Measurements from ENCODE around the gene KIF4A. TPM values are rescaled to one million over a fixed set of nuclear protein-coding genes. Genes with fewer than 3 reads are reported as not detected.

The KIF4A gene
- total RNA-seq, 1 donor, result 14.5 TPM

DNA sequence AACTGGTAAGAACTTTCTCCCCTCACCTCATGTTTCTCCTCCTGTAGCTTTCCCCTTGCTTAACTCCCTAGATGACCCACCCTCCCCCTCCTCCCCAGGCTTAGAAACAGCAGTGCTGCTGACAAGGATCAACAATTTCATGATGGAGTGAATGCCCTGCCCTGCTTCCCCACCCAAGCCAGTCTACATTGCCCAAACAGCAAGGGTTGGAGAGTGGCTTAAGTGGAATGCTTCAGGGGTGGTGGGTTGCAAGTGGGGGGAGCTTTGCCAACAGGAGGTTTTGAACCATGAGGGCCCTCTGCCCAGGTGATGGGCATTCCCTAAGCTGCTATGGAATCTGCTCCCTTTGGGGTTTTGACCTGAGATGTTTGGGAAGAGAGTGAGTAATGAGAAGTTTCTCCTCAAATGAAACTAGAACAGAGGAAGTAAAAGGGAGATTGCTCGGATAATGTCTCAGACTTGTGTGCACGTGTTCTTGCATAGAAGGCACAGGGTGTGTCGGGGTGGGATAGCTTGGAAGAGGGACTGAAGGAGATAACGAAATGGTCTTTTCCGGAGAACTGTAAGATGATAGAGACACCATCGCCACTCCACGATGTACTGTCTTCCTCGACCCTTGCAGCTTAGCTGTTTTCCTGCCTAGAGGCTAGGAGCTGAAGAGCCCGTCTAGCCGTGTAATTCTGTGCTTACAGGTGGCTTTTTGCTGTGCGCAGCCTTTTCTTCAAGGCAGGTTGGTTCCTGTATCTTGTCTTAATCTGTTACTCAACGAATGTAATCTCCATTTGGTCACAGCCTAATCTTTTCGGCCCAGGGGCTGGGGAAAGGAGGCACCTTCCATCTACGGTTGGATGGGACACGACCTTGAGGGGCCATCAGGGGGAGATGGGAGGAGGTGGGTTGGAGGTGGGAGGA lies 143.3 kb downstream of the KIF4A start:
- DNase-seq (ENCODE audit: low read depth), result no peak
- TF ChIP-seq, protein P1, sequence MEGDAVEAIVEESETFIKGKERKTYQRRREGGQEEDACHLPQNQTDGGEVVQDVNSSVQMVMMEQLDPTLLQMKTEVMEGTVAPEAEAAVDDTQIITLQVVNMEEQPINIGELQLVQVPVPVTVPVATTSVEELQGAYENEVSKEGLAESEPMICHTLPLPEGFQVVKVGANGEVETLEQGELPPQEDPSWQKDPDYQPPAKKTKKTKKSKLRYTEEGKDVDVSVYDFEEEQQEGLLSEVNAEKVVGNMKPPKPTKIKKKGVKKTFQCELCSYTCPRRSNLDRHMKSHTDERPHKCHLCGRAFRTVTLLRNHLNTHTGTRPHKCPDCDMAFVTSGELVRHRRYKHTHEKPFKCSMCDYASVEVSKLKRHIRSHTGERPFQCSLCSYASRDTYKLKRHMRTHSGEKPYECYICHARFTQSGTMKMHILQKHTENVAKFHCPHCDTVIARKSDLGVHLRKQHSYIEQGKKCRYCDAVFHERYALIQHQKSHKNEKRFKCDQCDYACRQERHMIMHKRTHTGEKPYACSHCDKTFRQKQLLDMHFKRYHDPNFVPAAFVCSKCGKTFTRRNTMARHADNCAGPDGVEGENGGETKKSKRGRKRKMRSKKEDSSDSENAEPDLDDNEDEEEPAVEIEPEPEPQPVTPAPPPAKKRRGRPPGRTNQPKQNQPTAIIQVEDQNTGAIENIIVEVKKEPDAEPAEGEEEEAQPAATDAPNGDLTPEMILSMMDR (IDR thresholded peaks at IDR 0.05; ENCODE audit: insufficient read depth, low read length), result no peak
- peak overlapping the region; percentile 84 for H3K4me3 ChIP-seq (ENCODE audit: low read depth, low read length)

DNA sequence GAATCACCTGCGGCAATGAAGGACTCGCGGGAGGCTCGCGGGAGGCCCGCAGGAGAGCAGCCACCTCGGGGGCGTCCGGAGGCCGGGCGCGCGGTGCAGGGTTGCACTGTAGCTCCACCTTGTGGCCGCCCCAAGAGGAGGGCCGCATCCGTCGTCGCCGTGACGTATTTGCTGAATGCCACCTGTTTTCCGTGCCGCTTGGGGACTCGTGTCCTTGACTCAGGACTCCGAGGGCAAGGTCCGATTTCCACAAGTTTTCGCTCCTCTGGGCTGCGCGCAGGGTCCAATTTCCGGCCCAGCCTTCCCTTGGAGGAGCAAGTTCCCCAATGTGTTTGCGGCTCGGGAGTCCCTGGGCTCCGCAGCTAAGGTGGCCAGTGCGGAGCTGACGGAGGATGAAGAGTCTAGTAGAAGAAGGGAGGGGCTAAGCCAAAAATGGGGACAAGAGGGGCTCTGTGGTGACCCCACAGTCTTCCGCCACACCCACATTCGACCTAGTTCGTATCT lies 144.0 kb downstream of the KIF4A start:
- TF ChIP-seq, protein P1 (IDR thresholded peaks at IDR 0.05; ENCODE audit: insufficient read depth, low read length), result peak; percentile 61
- DNase-seq (ENCODE audit: low read depth), result peak; percentile 37

DNA sequence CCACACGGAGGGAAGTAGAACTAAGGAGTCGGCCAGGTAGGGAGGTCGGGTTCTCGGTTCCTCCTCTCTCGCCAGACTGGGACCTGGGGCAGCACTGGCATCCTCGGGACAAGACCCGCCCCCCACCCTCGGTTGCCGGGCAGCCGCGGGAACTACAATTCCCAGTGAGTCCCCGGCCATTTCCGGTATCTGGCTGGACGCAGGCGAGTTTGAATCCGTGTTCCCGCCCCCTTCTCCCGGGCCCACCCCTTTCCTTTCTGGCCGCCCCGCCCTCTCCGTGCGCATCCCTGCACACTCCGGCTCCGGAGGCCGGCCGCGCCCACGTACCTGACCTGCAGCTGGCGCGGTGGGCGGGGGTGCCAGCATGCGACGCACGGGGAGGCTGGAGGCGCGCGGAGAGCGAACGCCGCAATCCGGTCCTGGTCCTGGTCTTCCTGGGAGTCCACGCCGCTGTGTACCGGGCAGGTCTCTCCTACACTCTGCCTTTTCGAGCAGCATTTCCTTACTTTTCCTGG lies 144.5 kb downstream of the KIF4A start:
- DNase-seq (ENCODE audit: low read depth), result peak; percentile 69
- peak overlapping the region; percentile 84 for H3K4me3 ChIP-seq (ENCODE audit: low read depth, low read length)
- TF ChIP-seq, protein P1 (IDR thresholded peaks at IDR 0.05; ENCODE audit: insufficient read depth, low read length), result no peak

More for the DNA sequence above, 144.0 kb downstream of the KIF4A start:
- peak overlapping the region; percentile 84 for H3K4me3 ChIP-seq (ENCODE audit: low read depth, low read length)

DNA sequence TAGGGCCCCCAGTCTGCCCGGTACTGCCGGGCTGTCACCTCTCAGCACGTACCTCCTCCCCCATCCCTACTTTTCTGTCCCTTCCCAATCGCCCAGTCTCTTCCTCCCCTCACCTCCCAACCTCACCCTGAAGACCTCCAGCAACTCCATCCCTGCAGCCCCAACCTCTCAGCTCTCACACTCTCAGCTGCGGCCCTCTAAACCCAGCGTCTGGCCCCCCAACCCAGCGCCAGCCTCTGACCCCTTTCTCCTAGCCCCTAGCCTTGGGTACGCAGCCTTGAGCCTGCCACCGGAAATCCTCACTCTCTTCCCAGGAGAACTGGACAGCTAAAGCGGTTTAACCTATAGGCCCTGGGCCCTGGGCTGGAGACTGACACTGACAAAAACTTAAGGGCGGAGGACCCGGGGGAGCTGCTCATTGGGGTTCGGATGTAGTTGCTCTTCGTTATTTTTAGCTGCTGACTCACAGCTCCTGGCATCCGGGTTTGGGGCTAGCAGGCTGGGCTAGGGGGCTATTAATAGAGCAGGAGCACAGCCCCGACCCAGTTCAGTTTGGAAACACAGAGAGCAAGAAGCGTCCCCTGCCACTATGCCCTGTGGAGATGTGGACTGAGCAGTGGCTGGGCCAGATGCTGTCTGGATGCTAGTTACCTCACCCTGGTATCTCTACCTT lies 145.1 kb downstream of the KIF4A start:
- peak; percentile 43 for DNase-seq (ENCODE audit: low read depth)
- peak overlapping the region; percentile 84 for H3K4me3 ChIP-seq (ENCODE audit: low read depth, low read length)
- TF ChIP-seq, protein P1 (IDR thresholded peaks at IDR 0.05; ENCODE audit: insufficient read depth, low read length), result no peak

DNA sequence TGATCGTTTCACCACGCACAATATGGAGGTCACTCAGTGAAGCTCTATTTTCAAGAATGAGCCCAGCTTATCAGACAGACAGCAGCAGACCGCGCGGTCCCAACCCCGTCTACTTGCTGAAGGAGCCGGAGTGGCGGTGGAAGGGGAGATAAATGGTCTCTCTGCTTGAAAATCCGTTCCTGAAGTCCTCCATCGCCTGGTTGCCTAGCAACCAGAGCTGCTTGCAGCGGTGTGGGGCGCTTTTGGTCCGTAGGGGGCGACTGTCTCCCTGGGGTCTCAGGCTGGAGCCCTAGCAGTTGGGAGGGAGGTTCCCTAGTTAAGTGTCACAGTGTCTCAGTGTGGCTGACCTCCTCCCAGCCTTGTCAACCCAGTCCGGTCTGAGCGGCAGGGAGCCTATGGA lies 146.4 kb downstream of the KIF4A start:
- no peak overlapping the region for H3K4me3 ChIP-seq (ENCODE audit: low read depth, low read length)
- TF ChIP-seq, protein P1 (IDR thresholded peaks at IDR 0.05; ENCODE audit: insufficient read depth, low read length), result no peak
- no peak for DNase-seq (ENCODE audit: low read depth)

DNA sequence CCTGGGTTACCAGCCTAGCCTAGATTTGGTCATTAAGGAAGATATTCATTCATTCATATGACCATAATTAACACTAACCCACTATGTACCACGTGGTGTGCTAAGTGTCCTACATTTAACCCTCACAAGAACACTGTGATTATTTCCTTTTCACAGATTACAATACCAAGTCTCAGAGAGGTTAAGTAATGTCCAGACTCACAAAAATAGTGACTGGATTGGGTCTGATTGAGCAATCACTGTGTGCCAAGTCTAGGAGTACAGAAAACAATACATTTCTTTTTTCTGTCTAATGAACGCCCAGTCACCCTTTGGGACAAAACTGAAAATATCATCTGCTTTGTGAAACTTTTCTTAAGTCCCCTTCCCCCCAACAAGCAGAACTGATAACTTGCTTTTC lies 147.1 kb downstream of the KIF4A start:
- TF ChIP-seq, protein P1 (IDR thresholded peaks at IDR 0.05; ENCODE audit: insufficient read depth, low read length), result no peak
- H3K4me3 ChIP-seq (ENCODE audit: low read depth, low read length), result no peak overlapping the region
- DNase-seq (ENCODE audit: low read depth), result no peak

Data from fibroblast of the aortic adventitia (primary cell).